ENCODE data around the gene MTMR2.

MTMR2 gene

DNA sequence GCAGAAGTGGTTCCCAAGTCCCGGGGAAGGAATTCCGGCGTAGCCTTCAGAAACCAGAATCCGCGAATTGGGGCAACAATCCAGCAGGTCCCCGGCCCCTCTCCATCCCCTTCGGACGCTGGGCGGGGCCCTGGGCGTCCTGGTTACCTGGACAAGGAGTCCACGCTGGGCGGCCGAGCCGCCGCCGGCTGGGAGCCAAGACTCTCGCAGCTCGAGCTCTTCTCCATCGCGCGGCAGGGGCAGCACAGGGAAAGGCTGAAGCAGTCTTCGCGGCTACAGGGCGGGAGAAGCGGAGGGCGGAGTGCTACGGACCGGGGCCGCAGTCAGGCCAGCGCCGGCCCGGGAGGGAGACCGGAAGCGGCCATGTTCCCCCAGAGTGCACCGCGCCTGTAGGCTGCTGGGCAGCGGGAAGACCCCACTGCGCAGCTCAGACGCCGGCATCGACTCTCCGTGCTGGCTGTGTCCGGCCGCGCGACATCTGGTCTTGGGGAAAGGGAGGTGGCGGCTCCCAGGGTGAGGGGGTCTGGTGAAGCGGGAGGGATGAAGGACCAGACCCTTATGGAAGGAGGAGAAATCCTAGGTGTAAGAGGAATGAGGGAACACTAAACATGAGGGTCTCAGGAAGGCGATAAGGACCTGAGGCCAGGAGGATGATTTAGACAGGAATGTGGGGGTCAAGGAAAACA is at the start of gene MTMR2:
TSS of gene MTMR2 (minus strand) at position 380 of the 686 bp plus-strand sequence. CDS start at position 227, 153 bp downstream.
- peak in 55 of 56 donors; percentile 12 to 85 (median 72) for DNase-seq

DNA sequence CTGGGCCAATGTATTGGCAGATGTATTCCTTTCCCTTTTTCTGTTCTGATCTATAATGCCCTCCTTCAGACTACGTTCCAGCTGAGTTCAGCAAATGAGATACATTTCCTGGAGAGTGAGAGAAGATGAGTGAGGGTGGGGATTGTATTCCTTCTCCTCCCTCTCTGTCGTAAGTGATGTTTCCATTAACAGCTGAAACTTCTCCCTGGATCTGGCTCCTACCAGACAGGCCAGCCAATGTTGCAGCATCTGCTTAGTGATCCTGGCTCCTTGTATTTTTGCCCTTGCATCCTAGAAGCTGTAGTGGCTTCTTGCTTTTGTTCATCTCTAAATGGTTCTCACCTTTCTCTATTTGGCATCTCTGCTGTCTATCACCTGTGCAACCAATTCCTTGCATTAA is 48.2 kb upstream of the MTMR2 start:
- no peak for DNase-seq

DNA sequence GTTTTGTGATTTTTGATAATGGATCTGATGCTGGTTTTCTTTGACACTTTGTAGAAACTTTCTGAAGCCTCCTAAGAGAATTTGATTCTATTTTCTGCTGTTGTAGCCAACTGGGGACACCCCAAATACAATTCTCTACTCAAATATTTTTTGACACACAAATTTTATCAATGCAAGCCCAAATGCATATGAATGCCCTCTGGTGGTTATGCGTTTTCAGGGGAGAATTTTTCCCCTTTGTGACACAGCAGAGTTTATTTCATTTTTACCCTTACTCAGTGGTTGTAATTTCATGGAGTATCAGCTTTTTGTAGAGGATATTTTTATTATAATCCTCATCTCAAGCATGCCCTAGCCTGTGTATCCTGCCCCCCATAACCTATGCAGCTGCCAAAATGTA is 44.7 kb upstream of the MTMR2 start:
- no peak for DNase-seq

DNA sequence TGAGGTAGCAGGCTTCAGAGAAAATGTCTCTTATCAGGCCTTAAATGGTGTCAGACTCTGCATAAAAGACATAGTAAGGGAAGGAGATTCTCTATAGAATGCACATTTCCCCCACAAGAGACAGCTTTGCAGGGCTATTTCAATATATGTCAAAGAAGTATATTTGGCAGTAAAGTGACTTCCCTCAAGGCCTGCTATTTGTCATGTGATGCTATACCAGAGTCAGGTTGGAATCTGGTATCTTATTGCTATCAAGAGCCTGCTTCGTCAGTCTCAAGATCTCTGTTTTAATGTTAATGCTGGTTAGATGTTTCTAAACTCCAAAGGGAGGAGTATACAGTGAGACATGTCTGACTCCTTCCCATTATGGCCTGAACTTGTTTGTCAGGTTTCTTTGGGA is 40.4 kb upstream of the MTMR2 start:
- DNase-seq, result no peak

DNA sequence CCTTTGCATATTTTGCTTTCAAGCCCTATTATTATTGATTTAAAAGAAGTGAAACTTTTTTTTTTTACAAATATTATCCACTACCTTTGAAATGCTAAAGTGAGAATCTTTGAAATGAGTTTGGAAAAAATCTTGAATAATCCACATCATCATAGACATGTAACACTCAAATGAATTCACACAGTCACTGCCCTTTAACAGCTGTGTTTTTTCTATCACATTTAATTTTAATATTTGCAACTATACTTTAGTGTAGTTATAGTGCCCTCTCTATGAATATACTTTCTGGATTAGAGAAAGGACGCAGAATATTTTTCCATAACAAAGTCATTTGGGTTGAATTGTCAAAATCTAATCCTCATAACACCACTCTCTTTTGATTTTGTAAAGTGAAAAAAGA is 37.9 kb upstream of the MTMR2 start:
- DNase-seq, result no peak

DNA sequence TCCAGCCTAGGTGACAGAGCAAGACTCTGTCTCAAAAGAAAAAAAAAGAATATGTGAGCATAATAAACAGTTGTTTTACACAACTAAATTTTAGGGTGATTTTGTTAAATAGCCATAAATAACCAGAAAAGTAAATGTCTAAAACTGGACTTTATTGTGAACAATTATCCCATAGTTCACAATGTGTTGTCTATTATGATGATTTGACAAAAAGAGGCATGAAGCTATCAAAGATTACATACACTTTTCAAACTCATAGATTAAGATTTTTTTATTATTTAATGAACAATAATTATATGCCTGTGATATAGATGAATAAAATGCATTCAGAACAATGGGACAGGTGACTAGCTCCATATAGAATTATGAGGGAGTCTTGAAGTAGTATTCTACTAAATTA is 27.0 kb upstream of the MTMR2 start:
- DNase-seq, result no peak

DNA sequence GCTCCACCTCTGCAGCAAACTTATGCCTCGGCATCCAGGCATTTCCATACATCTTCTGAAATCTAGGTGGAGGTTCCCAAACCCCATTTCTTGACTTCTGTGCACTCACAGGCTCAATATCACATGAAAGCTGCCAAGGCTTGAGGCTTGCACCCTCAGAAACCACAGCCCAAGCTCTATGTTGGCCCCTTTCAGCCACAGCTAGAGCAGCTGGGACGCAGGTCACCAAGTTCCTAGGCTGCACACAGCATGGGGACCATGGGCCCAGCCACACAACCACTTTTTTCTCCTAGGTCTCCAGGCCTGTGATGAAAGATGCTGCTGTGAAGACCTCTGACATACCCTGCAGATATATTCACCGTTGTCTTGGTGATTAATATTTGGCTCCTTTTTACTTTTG is 24.7 kb upstream of the MTMR2 start:
- DNase-seq, result no peak

DNA sequence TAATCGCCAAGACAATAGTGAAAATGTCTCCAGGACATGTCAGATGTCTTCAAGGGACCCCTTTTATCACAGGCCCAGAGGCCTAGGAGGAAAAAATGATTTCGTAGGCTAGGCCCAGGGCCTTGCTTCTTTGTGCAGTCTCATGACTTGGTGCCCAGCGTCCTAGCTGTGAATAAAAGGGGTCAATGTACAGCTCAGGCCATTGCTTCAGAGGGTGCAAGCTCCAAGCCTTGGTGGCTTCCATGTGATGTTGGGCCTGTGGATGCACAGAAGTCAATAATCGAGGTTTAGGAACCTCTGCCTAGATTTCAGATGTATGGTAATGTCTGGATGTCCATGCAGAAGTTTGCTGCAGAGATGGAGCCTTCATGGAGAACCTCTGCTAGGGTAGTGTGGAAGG is 20.7 kb upstream of the MTMR2 start:
- DNase-seq, result no peak

DNA sequence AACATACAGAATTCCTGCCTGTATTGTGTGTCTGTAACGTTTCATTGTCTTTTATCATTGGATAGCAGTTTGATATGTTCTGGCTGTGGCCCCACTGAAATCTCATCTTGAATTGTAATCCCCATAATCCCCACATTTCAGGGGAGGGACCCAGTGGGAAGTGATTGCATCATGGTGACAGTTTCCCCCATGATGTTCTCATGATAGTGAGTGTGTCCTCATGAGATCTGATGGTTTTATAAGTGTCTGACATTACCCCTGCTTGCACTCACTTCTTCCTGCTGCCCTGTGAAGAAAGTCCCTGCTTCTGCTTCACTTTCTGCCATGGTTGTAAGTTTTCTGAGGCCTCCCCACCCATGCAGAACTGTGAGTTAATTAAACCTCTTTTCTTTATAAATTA is 19.6 kb upstream of the MTMR2 start:
- DNase-seq, result no peak

DNA sequence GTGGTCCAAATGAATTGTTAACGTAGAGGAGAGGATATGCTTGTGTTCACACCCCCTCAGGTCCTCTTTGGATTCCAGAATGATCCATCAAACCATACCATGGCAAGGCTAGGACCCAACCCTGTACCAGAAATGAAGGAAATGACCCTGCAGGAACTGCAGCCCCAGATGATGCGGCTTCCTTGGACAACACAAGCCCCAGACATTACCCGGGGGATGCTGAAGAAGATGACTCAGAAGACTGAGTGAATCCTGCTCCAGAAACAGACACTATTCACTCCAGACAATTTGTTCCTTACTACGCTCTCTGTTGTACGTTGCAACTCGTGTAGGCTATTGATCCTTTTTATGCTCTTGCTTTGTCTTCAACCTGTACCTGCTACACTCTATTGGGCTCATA is 15.2 kb upstream of the MTMR2 start:
- no peak for DNase-seq

DNA sequence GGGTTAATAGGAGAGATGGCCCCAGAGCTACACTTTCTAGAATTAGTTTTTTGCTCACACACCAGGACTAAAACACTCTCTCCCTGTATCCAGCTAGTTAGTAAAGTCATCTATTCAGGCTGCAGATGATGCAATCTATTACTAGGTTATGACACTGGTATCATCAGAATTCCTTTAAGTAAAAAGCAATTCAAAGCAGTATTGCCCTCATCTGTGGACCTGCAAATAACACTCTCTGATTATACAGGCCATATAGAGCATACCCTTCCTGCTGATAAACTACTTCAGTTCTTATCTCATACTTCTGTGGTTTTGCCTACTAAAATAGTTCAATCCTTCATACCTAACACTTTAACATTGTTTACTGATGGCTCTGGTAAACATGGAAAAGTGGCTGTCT is 13.5 kb upstream of the MTMR2 start:
- no peak for DNase-seq

DNA sequence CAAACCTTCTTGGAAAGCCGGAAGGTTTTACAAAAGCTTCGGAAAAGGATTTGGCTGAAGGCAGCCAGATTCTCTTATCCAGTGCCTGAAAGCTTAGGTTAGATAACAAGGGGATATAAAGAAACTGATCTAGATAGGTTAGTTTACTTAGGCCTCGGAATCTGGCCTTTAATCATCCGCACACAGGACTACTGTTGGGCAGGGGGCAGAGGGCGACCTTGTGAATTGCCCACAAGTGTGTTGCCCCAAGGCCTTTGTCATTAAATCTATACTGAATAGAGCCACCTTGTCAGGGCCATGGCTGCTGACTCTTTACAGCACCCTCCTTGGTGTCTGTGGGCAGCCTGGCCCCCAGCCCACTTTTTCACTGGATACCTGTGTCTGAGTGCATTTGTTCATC is 9.7 kb upstream of the MTMR2 start:
- no peak for DNase-seq

DNA sequence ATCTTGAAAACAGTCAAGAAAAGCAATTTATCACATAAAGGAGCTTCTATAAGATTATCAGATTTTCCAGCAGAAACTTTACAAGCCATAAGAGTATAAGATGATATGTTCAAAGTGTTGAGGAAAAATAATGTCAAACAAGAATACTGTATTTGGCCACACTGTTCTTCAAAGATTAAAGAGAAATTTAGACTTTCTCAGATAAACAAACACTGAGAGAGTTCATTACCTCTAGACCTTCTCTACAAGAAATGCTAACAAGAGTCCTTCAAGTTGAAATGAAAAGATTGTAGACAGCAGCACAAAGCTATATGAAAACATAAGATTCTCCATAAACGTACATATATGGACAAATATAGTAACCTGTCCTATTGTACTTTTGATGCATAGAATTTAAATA is 8.0 kb upstream of the MTMR2 start:
- no peak for DNase-seq

DNA sequence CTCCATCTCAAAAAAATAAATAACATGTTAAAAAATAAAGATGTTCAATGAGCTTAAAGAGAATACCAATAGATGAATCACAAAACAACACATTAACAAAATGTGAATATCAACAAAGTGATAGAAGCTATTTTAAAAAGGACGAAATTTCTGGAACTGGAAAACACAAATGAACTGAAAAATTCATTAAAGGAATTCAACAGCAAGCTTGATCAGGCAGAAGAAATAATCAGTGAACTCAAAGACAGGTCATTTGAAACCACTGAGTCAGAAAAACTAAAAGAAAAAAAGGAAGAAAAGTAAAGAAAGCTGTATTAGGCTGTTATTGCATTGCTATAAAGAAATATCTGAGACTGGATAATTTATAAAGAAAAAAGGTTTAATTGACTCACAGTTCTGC is 7.0 kb upstream of the MTMR2 start:
- no peak for DNase-seq

DNA sequence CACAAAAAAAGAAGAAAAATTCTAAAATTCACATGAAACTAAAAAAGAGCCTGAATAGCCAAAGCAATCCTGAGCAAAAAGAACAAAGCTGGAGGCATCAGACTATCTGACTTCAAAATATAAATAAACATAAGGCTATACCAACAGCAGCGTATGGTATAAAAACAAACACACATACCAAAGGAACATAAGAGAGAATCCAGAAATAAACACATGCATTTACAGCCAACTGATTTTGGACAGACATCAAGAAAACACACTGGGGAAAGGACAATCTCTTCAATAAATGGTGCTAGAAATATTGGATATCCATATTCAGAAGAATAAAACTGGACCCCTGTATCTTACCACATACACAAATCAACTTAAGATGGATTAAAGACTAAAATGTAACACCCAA is 2.8 kb upstream of the MTMR2 start:
- no peak for DNase-seq

DNA sequence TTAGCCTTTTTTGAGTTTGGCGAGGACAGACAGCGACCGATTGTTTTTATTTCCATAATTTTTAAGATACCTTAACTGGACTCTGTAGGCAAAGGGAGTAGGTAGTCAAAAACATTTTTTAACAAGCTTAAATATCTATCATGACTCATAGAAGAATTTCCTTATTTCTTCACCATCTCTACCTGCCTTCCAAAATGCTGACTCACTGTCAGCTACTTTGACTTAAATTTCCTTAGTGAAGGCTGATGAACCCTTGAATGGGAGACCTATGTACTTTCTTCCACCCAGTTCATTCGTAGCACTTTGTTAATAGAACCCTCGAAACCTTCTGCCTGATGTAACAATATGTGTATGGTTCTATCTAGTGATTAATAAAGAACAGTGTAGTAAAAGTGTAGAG is 1.1 kb upstream of the MTMR2 start:
- no peak for DNase-seq

DNA sequence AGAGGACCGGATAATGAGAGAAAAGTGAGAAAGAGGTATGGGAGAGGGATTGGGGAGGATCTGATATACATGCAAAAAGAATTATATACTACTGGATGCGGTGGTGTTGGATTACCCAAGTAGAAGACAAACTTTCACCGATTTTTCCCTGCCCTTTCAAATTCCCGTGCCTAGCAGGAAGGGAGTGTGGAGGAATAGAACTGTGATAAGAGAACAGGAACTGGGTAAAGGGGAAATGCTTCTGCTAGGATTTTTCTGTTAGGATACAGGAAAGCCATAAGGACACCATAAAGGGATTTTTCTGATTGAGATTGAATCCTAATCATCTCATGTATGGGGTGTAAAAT is 480 bp upstream of the MTMR2 start:
- no peak for DNase-seq

DNA sequence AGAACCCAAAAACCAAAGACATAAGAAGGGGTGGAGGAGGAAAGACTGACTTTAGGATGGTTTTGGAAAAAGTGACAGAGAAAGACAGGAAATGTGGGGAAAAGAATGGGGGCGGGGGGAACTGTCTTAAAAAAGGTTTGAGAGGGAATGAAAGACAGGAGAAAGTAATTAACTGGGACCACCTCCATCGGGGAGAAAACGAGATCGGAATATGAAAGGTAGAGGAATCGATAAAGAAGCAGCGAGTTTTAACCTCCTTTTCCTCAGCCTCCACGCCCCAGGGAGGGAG is 524 bp downstream of the MTMR2 start:
- DNase-seq, result no peak

DNA sequence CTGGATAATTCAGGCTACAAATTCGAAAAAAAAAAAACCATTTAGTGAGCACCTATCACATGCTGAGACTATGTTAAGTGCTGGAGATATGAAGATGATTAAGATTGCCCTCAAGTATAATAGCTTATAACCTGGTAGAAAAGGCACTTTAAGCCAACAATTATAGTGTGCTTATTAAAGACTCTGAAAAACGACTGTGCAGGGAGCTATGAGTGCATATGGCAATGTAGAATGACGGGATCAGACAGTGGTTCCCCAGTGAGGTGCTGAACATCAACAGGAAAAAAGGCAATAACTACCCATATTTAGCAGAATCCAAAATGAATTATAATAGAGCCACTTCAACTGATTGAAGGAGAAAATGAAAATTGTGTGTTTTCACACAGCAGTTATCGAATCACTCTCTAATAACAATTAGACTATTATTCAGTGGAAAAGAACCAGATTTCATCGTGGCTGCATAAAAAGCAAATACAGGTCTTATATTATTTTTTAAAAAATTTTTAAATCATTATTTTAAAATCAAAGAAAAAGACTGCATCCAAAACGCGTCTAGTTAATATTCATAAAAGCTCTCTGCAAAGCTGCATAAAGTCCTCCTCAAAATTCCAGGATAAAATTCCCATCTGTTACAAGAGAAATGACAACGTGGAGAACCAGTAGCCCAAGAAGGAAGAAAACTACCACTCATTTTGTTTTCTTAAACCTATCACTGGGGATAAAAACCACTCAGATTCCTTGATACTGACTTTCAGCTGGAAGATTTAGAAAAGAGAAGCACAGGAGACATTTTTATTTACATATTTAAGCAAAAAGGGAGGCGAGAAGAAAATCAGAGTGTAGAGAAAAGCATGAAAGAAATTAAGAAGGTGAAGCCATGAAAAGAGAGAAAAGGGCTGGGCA is 1.1 kb downstream of the MTMR2 start:
- no peak for DNase-seq

DNA sequence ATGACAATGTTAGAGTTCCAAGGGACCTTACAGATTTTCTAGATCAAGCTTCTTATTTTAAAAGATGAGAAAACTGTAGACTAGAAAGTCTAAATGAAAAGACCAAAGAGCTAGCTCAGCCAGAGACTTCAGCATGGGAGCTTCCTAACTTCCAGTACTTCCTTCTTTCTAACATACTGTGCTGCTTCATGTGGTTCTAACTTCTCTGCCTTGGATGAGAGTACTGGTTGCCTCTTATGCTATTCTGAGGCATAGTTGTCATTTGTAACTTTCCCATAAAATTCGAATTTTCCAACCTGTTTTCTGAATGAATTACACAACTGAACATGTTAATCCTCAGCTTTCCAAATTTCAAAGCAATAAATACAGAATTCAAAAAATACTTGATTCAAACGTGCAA is 1.8 kb downstream of the MTMR2 start:
- DNase-seq, result no peak

DNA sequence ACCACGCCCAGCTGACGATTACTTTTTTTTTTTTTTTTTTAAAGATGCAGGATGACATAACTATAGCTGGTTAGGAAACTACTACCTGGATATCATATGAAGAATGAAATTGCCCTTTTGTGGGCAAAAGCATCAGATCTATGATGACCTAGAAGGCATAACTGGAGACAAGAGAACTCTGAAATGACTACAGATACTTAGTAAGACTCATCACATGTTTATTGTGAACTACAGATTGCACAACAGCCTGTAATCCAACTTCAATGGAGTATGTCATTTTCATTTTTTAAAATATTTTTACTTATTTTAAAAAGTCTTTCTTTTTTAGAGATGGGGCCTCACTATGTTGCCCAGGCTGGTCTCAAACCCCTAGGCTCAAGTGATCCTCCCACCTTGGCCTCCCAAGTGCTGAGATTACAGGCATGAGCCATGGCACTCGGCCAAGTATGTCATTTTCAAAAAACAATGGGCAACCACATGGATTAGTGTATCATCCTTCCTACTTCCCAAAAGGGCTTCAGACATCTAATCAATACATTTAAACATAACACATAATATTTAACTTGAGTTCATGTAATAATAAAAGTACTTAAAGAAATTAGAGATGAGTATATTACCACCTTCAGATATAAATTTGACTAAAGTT is 3.3 kb downstream of the MTMR2 start:
- no peak for DNase-seq

DNA sequence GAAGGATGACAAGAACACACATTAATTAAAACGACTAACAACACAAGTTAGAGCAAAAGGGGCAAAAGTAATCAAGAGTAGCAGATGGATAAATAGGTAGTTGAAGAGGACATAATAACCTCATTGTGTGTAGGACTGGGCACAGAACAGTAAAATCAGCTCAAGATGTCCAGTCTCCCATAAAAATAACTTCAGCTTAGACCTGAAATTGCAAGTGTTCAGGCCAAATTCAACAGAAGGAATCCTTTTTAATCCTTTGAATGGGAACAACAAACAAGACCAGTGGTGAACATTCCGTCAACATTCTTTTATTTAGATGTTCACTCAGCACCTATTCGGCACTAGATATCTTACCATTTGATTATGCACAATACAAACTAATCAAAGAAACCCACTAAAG is 4.4 kb downstream of the MTMR2 start:
- no peak for DNase-seq

DNA sequence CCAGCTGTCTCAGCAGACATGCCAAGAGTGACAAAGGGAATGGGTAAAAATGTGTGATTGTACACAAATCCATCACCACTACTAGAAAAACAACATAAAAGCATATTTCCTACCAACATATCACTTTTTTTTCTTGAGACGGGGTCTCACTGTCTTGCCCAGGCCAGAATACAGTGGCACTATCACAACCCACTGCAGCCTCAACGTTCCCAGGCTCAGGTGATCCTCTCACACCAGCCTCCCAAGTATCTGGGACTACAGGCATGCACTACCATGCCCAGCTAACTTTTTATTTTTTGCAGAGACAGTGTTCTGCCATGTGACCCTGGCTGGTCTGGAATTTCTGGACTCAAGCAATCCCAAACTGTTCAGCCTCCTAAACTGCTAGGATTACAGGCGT is 5.2 kb downstream of the MTMR2 start:
- no peak for DNase-seq

All from nucleus accumbens (tissue), 56 donors.